ENCODE results near the gene CHAT. TPM values are rescaled to one million over a fixed set of nuclear protein-coding genes. Genes with fewer than 3 reads are reported as not detected.

Gene CHAT
- total RNA-seq, 1 experiment from 2014 or later = not detected

- Histone ChIP-seq H4K20me1 (ENCODE audit: insufficient read depth) (no peaks in the 10 kb centered on the region), H3K36me3 (ENCODE audit: low read depth) (no peaks in the 10 kb centered on the region), H3K9me2 (ENCODE audit: insufficient read depth) (no peaks in the 10 kb centered on the region), H3K79me2 (ENCODE audit: low read depth) (no peaks in the 10 kb centered on the region), H3K4me2 (no peak overlapping the region), H2AFZ (no peak overlapping the region), H3F3A (ENCODE audit: insufficient read depth, low read depth) (no peaks in the 10 kb centered on the region), H3K9me3 (ENCODE audit: insufficient read depth, low read depth) (no peaks in the 10 kb centered on the region), H3K4me3 (no peak overlapping the region), H3K27ac (no peak overlapping the region), H3K4me1 (replicated peaks; ENCODE audit: insufficient read depth) (no peaks in the 10 kb centered on the region), H3K27me3 (ENCODE audit: insufficient read depth, low read depth) (peaks cover 58% of the 10 kb centered on the region)
- ChIA-PET POLR2A (ENCODE audit: unreplicated experiment) (no interaction called here), CTCF (no interaction called here)
- peak in 1 of 2 experiments; percentile 33 for DNase-seq
- intact Hi-C loops (cut with micrococcal nuclease; ENCODE audit: unreplicated experiment) = no loop called here
- no TSS peak for BruUV-seq (replicated peaks)
- TF ChIP-seq EZH2 (IDR thresholded peaks at IDR 0.05; ENCODE audit: low read depth) = no peak
- TF ChIP-seq, protein P1, sequence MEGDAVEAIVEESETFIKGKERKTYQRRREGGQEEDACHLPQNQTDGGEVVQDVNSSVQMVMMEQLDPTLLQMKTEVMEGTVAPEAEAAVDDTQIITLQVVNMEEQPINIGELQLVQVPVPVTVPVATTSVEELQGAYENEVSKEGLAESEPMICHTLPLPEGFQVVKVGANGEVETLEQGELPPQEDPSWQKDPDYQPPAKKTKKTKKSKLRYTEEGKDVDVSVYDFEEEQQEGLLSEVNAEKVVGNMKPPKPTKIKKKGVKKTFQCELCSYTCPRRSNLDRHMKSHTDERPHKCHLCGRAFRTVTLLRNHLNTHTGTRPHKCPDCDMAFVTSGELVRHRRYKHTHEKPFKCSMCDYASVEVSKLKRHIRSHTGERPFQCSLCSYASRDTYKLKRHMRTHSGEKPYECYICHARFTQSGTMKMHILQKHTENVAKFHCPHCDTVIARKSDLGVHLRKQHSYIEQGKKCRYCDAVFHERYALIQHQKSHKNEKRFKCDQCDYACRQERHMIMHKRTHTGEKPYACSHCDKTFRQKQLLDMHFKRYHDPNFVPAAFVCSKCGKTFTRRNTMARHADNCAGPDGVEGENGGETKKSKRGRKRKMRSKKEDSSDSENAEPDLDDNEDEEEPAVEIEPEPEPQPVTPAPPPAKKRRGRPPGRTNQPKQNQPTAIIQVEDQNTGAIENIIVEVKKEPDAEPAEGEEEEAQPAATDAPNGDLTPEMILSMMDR (conservative IDR thresholded peaks at IDR 0.05) = no peak
These were observed 54.2 kb downstream of the CHAT start for GRCh38 chr10:49667991-49668390.

GRCh38 chr10:49668684-49669083 is 54.8 kb downstream of the CHAT start:
- H3K79me2 ChIP-seq (ENCODE audit: low read depth) = no peaks in the 10 kb centered on the region
- H3K4me2 ChIP-seq = no peak overlapping the region
- no peak overlapping the region for H2AFZ ChIP-seq
- ChIA-PET CTCF (no interaction called here), POLR2A (ENCODE audit: unreplicated experiment) (no interaction called here)
- H3F3A ChIP-seq (ENCODE audit: insufficient read depth, low read depth) = no peaks in the 10 kb centered on the region
- H3K27me3 ChIP-seq (ENCODE audit: insufficient read depth, low read depth) = peaks cover 65% of the 10 kb centered on the region
- TF ChIP-seq, protein P1 (conservative IDR thresholded peaks at IDR 0.05) = no peak
- TF ChIP-seq EZH2 (IDR thresholded peaks at IDR 0.05; ENCODE audit: low read depth) = no peak
- no TSS peak for BruUV-seq (replicated peaks)
- intact Hi-C loops (cut with micrococcal nuclease; ENCODE audit: unreplicated experiment) = no loop called here
- no peaks in the 10 kb centered on the region for H4K20me1 ChIP-seq (ENCODE audit: insufficient read depth)
- DNase-seq = peak in 1 of 2 experiments; percentile 23
- H3K27ac ChIP-seq = no peak overlapping the region
- H3K4me3 ChIP-seq = no peak overlapping the region
- no peaks in the 10 kb centered on the region for H3K36me3 ChIP-seq (ENCODE audit: low read depth)
- H3K9me3 ChIP-seq (ENCODE audit: insufficient read depth, low read depth) = no peaks in the 10 kb centered on the region
- H3K4me1 ChIP-seq (replicated peaks; ENCODE audit: insufficient read depth) = no peaks in the 10 kb centered on the region
- H3K9me2 ChIP-seq (ENCODE audit: insufficient read depth) = no peaks in the 10 kb centered on the region

GRCh38 chr10:49678827-49679479 is 65.1 kb downstream of the CHAT start:
- peaks cover 49% of the 10 kb centered on the region for H3K27me3 ChIP-seq (ENCODE audit: insufficient read depth, low read depth)
- intact Hi-C loops (cut with micrococcal nuclease; ENCODE audit: unreplicated experiment) = no loop called here
- no peaks in the 10 kb centered on the region for H3K36me3 ChIP-seq (ENCODE audit: low read depth)
- H3K4me1 ChIP-seq (replicated peaks; ENCODE audit: insufficient read depth) = no peaks in the 10 kb centered on the region
- H3K4me2 ChIP-seq = no peak overlapping the region
- DNase-seq = no peak
- H3K79me2 ChIP-seq (ENCODE audit: low read depth) = no peaks in the 10 kb centered on the region
- H3K27ac ChIP-seq = no peak overlapping the region
- ChIA-PET POLR2A (ENCODE audit: unreplicated experiment) (no interaction called here), CTCF (no interaction called here)
- H2AFZ ChIP-seq = no peak overlapping the region
- no peak overlapping the region for H3K4me3 ChIP-seq
- no peaks in the 10 kb centered on the region for H3K9me2 ChIP-seq (ENCODE audit: insufficient read depth)
- TF ChIP-seq, protein P1 (conservative IDR thresholded peaks at IDR 0.05) = no peak
- no peak for TF ChIP-seq EZH2 (IDR thresholded peaks at IDR 0.05; ENCODE audit: low read depth)
- no TSS peak for BruUV-seq (replicated peaks)
- no peaks in the 10 kb centered on the region for H3F3A ChIP-seq (ENCODE audit: insufficient read depth, low read depth)
- H4K20me1 ChIP-seq (ENCODE audit: insufficient read depth) = no peaks in the 10 kb centered on the region
- H3K9me3 ChIP-seq (ENCODE audit: insufficient read depth, low read depth) = no peaks in the 10 kb centered on the region
